Rectal smooth muscle tissue (tissue), 1 donor: ENCODE results near the gene CBLN3.
"Not testable (repeated sequence)": the region's sequence is repeated elsewhere in the genome, so short reads cannot be mapped to it uniquely, and the experiment has no call there.

Experiments used
- H3K27ac ChIP-seq: one replicate; pipeline ENCODE4 v1.7.0; 2013; ENCODE audit warnings: low read depth, low read length, inconsistent platforms
- H3K27me3 ChIP-seq: one replicate; pipeline ENCODE4 v1.7.0; 2013; ENCODE audit warnings: low read length; ENCODE audit not compliant: control insufficient read depth, insufficient read depth
- H3K36me3 ChIP-seq: one replicate; pipeline ENCODE4 v1.7.0; 2013; ENCODE audit warnings: low read length; ENCODE audit not compliant: control insufficient read depth, insufficient read depth
- H3K4me1 ChIP-seq: one replicate; pipeline ENCODE4 v1.7.0; 2013; ENCODE audit warnings: low read length; ENCODE audit not compliant: control insufficient read depth, insufficient read depth
- H3K4me3 ChIP-seq: one replicate; pipeline ENCODE4 v1.7.0; 2013; ENCODE audit warnings: low read length
- H3K9ac ChIP-seq: one replicate; pipeline ENCODE4 v1.7.0; 2013; ENCODE audit warnings: low read length

CBLN3 gene

DNA sequence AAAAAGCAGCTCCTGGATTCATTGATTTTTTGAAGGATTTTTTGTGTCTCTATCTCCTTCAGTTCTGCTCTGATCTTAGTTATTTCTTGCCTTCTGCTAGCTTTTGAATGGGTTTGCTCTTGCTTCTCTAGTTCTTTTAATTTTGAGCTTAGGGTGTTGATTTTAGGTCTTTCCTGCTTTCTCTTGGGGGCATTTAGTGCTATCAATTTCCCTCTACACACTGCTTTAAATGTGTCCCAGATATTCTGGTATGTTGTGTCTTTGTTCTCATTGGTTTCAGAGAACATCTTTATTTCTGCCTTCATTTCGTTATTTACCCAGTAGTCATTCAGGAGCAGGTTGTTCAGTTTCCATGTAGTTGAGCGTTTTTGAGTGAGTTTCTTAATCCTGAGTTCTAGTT is 21.4 kb upstream of the CBLN3 start:
- H3K27ac ChIP-seq, H3K4me3 ChIP-seq, H3K27me3 ChIP-seq, H3K4me1 ChIP-seq, H3K9ac ChIP-seq, H3K36me3 ChIP-seq: not testable (repeated sequence)

DNA sequence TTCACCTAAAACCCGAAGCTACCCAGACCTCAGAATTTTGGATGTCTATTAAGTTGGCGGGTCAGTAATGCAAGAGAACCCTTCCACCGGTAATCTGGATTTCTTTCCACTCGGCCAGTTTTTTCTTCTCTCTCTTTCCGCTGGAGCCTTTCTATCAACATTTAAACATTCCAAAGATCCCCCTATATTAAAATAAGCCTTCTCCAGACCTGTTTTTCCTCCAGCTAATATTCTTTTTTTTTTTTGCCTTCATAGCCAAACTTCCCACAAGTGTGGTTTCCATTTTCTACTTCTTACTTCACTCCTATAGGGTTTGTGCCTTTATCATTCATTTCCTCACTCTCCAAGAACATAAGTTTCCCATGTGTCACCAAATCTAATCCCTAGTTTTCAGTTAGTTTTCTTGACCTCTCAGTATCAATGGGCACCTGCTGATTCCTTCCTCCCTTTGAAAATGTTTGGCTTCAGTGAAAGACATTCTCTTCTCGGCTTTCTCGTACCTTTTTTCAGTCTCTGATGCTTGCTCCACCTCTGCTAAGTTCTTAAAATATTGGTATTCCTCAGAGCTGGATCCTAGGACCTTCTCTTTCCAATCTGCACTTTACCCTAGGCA is 13.7 kb upstream of the CBLN3 start:
- H3K9ac ChIP-seq = peak overlapping the region; percentile 43
- peak overlapping the region; percentile 100 for H3K27ac ChIP-seq
- peak overlapping the region; percentile 95 for H3K4me3 ChIP-seq
- H3K4me1 ChIP-seq = peaks cover 8% of the 10 kb centered on the region
- no peaks in the 10 kb centered on the region for H3K27me3 ChIP-seq
- peaks cover 12% of the 10 kb centered on the region for H3K36me3 ChIP-seq

DNA sequence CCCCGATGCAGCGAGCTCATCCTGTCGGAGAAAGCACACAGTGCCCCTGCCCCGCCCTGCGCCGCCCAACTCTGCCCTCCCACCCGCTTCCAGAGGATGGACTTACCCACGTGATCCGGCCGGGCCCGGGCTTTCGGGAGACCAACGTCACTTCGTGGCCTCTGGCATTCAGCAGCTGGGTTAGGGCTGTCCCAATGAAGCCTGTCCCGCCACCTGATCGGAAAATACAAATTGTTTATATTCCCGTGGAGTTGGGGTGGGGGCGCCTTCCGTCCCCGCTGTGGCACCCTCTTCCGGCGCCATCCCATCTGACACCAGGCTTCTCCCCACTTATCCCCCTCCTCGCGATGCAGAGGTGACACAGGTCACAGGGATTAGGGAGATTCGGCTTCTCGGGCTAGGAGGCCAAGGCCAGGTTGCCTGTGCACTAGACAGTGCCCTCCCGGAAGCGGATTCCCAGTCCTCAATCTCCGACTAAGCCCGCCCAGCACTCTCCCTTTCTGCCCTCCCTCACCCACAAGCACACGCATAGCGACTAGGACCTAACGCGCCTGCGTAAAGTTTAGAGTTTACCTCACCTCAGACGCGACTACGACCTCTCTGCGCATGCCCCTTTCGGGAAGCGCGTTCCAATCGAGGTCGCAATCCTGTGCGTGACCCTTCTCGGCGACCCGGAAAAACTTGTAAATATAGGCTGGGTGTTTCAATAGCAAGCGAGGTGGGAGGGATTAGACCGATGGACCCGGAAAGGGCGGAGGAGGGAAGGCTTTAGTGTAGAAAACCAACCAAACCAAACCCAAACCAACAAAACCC is 13.0 kb upstream of the CBLN3 start, which contains the start of gene SDR39U1:
Gene SDR39U1 (minus strand): TSS at position 537 of the 813 bp plus-strand sequence. CDS start 7 bp downstream, at position 530.
- Histone ChIP-seq H3K27ac (peak within 1 kb of the TSS; percentile 100), H3K4me1 (peaks cover 8% of the 10 kb centered on the region), H3K27me3 (no peaks in the 10 kb centered on the region), H3K9ac (peak within 1 kb of the TSS; percentile 98), H3K4me3 (peak within 1 kb of the TSS; percentile 95), H3K36me3 (peaks cover 16% of the 10 kb centered on the region)

DNA sequence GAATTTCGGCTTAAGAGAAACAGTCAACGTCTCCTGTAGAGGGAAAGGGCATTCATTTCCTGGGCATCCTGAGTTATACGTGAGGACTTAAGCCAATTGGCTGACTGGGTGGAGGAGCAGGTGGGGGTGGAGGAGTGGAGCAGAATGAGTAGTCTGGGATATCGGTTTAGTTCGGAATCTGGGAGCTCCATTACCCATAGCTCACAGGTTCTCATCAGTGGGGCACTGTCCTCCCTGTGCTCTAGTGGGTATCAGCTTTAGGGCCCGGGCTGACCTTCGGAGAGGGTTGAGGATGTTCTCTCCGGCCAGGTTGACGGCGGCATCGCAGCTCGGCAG is 12.4 kb upstream of the CBLN3 start:
- peak overlapping the region; percentile 95 for H3K4me3 ChIP-seq
- no peaks in the 10 kb centered on the region for H3K27me3 ChIP-seq
- H3K36me3 ChIP-seq = peaks cover 22% of the 10 kb centered on the region
- no peak overlapping the region for H3K9ac ChIP-seq
- H3K4me1 ChIP-seq = peaks cover 8% of the 10 kb centered on the region
- H3K27ac ChIP-seq = peak overlapping the region; percentile 100

DNA sequence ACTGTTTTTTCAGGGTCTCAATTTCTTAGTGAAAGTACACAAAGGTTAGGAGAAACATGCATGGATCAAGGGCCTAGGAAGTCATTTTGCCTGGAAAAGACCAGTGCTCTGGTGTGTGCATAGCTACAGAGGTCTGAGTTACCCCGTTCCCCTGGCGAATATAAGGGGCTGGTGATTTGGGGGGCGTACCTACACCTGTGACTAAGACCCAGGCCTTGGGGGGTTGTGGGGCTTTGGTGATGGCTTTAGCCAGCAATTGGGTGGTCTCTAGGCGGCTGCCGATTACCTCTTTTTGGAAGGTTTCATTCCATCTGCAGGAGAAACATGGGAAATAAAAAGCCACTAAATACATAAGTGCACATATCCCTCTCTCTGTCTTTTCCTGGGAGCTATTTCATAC is 12.0 kb upstream of the CBLN3 start:
- H3K4me3 ChIP-seq = peak overlapping the region; percentile 95
- no peak overlapping the region for H3K9ac ChIP-seq
- H3K27ac ChIP-seq = peak overlapping the region; percentile 100
- H3K36me3 ChIP-seq = peaks cover 23% of the 10 kb centered on the region
- no peaks in the 10 kb centered on the region for H3K27me3 ChIP-seq
- peaks cover 10% of the 10 kb centered on the region for H3K4me1 ChIP-seq

DNA sequence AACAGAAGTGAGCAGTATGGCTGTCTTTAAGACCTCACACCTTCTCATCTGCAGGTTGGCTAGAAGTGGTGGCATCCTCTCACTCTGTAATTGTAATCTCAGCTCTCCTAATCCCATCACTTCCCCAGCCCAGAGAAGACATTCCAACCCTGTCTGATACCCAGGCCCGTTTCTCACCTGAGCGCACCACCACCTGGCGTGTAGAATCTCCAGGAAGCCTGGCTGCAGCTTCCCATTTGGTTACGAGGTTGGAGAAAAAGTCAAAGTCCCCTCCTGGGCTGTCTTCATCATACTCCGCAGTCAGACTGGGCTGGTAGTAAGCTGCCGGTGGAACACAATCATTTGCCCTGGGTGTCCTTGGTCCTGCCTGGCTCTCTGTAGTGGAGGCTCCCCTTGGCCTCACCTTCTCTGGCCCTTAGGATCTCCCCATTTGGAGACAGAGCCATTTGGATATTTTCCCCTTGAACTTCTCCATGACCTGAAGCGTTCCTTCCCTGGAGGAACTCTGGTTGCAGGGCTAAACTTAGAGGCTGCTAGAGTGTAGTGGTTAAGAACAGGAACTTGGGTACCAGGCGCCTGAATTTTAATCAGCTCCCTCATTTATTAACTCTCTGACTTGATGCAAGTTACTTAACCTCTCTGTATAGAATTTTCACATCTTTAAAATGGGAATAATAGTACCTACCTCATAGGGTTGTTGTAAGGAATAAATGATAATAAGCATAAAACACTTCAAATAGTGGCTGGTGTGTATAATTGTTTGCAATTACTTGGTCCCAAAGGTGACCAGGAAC is 11.3 kb upstream of the CBLN3 start:
- no peak overlapping the region for H3K9ac ChIP-seq
- no peak overlapping the region for H3K27ac ChIP-seq
- no peak overlapping the region for H3K4me3 ChIP-seq
- peaks cover 11% of the 10 kb centered on the region for H3K4me1 ChIP-seq
- H3K36me3 ChIP-seq = peaks cover 27% of the 10 kb centered on the region
- H3K27me3 ChIP-seq = no peaks in the 10 kb centered on the region

DNA sequence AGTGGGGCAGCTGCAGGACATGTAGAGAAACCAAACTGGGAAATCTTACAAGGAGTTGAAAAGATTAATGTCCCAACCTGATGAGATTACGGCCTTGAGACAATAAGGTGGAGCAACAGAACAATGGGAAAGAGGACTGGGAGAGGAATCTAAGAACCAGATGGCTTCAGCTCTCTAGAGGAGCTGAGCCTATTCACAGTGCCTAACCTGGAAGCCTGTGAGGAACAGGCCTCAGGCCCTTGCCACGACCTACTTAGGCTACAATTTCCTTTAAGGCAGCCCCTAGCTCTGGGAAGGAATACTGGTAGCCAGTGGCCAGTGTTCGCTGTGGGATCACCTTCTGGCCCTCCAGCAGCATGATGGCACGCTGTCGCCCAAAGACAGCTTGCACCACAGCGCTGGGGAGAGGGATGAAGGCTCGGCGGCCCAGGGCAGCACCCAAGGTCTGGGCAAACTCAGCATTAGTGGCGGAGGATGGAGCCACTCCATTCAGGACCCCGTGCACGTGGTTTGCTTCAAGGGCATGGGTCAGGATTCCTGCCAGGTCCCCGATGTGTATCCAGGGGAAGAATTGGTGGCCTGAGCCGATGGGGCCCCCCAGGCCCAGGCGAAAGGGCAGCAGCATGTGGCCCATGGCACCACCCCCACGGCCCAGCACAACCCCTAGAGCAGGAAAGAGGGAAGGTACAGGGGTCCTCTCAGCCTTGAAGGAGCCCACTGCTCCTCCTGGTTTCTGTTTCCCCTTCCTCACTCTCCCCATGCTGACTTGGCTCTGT is 10.6 kb upstream of the CBLN3 start:
- H3K36me3 ChIP-seq = peaks cover 27% of the 10 kb centered on the region
- H3K27ac ChIP-seq = no peak overlapping the region
- no peak overlapping the region for H3K4me3 ChIP-seq
- H3K4me1 ChIP-seq = peaks cover 11% of the 10 kb centered on the region
- no peak overlapping the region for H3K9ac ChIP-seq
- no peaks in the 10 kb centered on the region for H3K27me3 ChIP-seq

DNA sequence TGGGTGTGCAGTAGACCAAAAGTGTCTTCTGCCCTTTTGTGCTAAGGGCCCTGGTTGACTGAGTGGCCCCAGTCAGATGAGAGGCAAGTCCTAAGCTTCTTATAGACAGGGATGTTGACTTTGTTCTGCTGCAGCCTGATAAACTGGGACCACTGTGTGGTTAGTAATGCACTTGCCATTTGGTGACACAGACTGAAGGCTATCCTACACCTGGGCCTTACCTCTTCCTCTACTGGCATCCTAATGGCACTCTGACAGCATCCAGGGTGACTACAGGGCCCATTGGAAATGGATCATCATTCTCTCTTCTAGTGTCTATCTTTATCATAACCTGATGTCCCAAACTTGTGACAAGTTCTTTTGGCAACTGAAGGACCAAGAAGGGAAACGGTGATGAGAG is 9.8 kb upstream of the CBLN3 start:
- Histone ChIP-seq H3K4me1 (peaks cover 11% of the 10 kb centered on the region), H3K27ac (no peak overlapping the region)

DNA sequence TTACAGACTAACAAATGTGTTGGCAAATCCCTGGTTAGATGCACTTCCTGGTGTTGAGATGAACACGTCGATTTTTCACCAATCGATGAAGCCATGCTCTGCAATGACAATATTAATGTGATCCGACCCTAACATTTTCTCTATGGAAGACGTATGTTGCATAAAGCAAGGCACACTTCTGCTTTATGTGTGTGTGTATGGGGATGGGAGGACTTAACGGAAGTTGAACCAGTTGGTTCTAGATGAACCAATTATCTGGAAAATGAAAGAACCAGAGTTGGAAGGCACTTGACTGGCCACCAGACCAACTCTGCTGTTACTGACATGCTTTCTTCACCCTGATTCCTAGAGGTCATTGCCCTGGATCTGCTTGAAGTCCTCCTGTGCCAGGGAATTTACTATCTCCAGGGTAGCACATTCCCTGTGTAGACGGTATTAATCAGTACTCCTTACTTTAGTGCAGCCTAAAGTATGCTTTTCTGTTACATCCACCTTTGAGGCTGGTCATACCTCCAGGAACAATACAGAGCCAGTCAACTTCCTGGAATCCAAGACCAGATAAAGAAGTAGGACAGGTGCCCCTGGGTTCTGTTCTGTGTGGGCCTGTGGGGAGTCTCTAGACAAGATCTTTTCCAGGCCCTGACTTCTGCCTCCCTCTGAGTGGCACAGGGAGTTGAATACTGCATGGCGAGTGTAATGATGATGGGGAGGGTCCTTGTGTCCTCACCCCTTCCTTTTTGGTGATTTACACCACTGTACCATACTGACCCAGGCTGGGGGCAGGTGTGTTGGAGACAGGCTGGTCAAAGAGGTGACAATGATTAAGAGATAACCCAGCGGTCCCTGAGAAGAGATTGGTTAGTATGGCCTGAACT is 9.0 kb upstream of the CBLN3 start:
- H3K36me3 ChIP-seq = peaks cover 30% of the 10 kb centered on the region

More for the DNA sequence above, 9.8 kb upstream of the CBLN3 start:
- no peaks in the 10 kb centered on the region for H3K27me3 ChIP-seq
- H3K36me3 ChIP-seq = peaks cover 27% of the 10 kb centered on the region
- H3K9ac ChIP-seq = no peak overlapping the region
- H3K4me3 ChIP-seq = no peak overlapping the region

DNA sequence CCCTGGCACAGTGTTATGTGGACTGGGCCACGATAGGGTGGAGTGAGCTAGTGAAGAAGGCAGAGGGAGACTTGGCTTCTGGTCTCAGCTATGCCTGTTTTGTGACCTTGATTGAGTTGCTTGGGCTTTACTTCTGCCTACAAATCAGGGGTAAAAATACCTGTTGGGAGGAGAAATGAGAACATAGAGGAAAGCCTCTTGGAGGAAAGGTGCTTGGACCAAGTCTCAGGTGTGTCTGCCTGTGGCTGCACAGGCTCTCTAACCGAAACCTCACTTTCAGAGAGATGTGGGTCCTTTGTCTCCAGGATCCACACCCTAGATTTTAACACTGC is 8.2 kb upstream of the CBLN3 start:
- Histone ChIP-seq H3K9ac (no peak overlapping the region), H3K36me3 (peaks cover 35% of the 10 kb centered on the region), H3K27ac (no peak overlapping the region), H3K4me1 (peaks cover 11% of the 10 kb centered on the region), H3K27me3 (no peaks in the 10 kb centered on the region), H3K4me3 (no peak overlapping the region)

More for the DNA sequence above, 9.0 kb upstream of the CBLN3 start:
- Histone ChIP-seq H3K9ac (no peak overlapping the region), H3K4me1 (peaks cover 11% of the 10 kb centered on the region), H3K4me3 (no peak overlapping the region), H3K27me3 (no peaks in the 10 kb centered on the region), H3K27ac (no peak overlapping the region)

DNA sequence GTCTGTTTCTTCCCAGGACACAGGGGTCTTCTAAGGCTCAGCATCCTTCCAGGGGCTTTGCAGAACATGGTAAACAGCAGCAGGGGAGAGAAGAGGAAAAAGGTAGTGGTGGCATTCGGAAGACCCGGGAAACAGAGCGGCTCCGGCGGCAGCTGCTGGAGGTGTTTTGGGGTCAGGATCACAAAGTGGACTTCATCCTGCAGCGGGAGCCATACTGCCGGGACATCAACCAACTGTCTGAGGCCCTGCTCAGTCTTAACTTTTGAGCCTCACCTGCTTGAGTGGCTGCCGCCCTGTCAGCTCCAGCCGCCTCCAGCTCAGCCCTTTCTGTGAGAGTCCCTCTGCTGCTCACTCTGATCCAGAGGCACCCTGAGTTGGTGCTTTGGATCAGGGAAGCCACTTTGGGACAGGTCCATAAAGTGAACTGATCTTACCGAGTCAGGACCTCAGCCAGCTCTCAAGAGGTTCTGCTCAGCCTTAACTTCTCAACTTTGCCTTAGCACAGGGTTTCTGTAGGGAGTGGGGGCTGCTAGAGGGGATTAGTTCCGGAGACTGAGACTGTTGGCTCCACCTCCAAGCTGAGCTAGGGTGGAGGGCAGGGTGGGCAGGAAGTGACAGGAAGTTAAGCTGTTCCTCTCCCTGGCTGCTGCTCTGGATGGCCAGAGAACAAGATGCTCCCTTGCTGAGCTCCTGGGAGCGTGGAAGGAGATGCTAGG is 7.7 kb upstream of the CBLN3 start:
- no peak overlapping the region for H3K9ac ChIP-seq
- H3K36me3 ChIP-seq = peaks cover 40% of the 10 kb centered on the region
- H3K4me3 ChIP-seq = no peak overlapping the region
- H3K4me1 ChIP-seq = peaks cover 11% of the 10 kb centered on the region
- H3K27me3 ChIP-seq = no peaks in the 10 kb centered on the region
- H3K27ac ChIP-seq = no peak overlapping the region
